ENCODE data around the gene TMEM100. TPM values are rescaled to one million over a fixed set of nuclear protein-coding genes. Genes with fewer than 3 reads are reported as not detected.

TMEM100 gene
- total and polyA plus RNA-seq, 2 donors (not counting 3 experiments of a cell fraction or from before 2014, with no cell fraction given): not detected

- no TSS peak for BruUV-seq (replicated peaks)
- Histone ChIP-seq H3K4me1 (ENCODE audit: control insufficient read depth, extremely low read depth, insufficient read depth, low read length) (no peaks in the 10 kb centered on the region), H3K79me2 (ENCODE audit: control insufficient read depth, insufficient read depth, low read length) (no peaks in the 10 kb centered on the region), H3K4me2 (ENCODE audit: insufficient read depth, low read length) (no peak overlapping the region), H3K27ac (ENCODE audit: insufficient read depth, low read depth, low read length) (no peak overlapping the region), H3K27me3 (ENCODE audit: control insufficient read depth in 2 of 2, insufficient read depth in 2 of 2, low read length in 2 of 2) (no peaks in the 10 kb centered on the region), H3K4me3 (replicated peaks in 1 of 3; ENCODE audit: insufficient read depth in 1 of 3, low read depth in 1 of 3, low read length in 3 of 3) (no peak overlapping the region), H3K9me1 (replicated peaks; ENCODE audit: control insufficient read depth, extremely low read depth, insufficient read depth, low read length) (no peaks in the 10 kb centered on the region), H3K9me3 (replicated peaks; ENCODE audit: control insufficient read depth, insufficient read depth, low read length) (no peaks in the 10 kb centered on the region), H3K9ac (replicated peaks; ENCODE audit: extremely low read depth, insufficient read depth, low read length) (no peak overlapping the region), H4K20me1 (replicated peaks; ENCODE audit: control insufficient read depth, extremely low read depth, insufficient read depth, low read length) (no peaks in the 10 kb centered on the region), H2AFZ (ENCODE audit: low read depth, low read length) (peak overlapping the region; percentile 79), H3K36me3 (ENCODE audit: control insufficient read depth in 2 of 2, extremely low read depth in 1 of 2, insufficient read depth in 2 of 2, low read length in 2 of 2) (no peaks in the 10 kb centered on the region)
- FAIRE-seq: no peak
- DNase-seq (ENCODE audit: low read depth, low spot score): no peak
- dilution Hi-C loops (cut with MboI; ENCODE audit: extremely low pct_ligation_motif_present, low sequenced_read_pairs) (no loop called here), intact Hi-C loops (cut with micrococcal nuclease) (no loop called here)
- TF ChIP-seq, protein P1, sequence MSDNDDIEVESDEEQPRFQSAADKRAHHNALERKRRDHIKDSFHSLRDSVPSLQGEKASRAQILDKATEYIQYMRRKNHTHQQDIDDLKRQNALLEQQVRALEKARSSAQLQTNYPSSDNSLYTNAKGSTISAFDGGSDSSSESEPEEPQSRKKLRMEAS (IDR thresholded peaks at IDR 0.05; ENCODE audit: insufficient read depth, insufficient read length): no peak
- TF ChIP-seq GATA2 (IDR thresholded peaks at IDR 0.05; ENCODE audit: insufficient read depth, insufficient read length, low read depth, low read length): no peak
- TF ChIP-seq, protein P2, sequence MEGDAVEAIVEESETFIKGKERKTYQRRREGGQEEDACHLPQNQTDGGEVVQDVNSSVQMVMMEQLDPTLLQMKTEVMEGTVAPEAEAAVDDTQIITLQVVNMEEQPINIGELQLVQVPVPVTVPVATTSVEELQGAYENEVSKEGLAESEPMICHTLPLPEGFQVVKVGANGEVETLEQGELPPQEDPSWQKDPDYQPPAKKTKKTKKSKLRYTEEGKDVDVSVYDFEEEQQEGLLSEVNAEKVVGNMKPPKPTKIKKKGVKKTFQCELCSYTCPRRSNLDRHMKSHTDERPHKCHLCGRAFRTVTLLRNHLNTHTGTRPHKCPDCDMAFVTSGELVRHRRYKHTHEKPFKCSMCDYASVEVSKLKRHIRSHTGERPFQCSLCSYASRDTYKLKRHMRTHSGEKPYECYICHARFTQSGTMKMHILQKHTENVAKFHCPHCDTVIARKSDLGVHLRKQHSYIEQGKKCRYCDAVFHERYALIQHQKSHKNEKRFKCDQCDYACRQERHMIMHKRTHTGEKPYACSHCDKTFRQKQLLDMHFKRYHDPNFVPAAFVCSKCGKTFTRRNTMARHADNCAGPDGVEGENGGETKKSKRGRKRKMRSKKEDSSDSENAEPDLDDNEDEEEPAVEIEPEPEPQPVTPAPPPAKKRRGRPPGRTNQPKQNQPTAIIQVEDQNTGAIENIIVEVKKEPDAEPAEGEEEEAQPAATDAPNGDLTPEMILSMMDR (IDR thresholded peaks at IDR 0.05; ENCODE audit: extremely low read depth in 1 of 2, insufficient read depth in 1 of 2, low read depth in 1 of 2, low read length in 2 of 2): no peak
- TF ChIP-seq POLR2A (IDR thresholded peaks at IDR 0.05; ENCODE audit: low read depth, low read length): no peak
- TF ChIP-seq MYC (IDR thresholded peaks at IDR 0.05; ENCODE audit: low read depth, low read length): no peak
- no peak for TF ChIP-seq JUN (IDR thresholded peaks at IDR 0.05; ENCODE audit: borderline replicate concordance, insufficient read depth, insufficient read length, low read depth)
- no peak for TF ChIP-seq POLR2AphosphoS5 (IDR thresholded peaks at IDR 0.05; ENCODE audit: insufficient read depth, low read depth, low read length)
- POLR2A ChIA-PET: no interaction called here
- CTCF ChIA-PET: interaction anchor here (0.9 to 4.3 kb wide), 3 partner anchors 9 to 13 kb away, joined by 3 to 45 read pairs (median 7); partner anchors contain the start of gene TMEM100
Measured at GRCh38 chr17:55731586-55732250, 9.1 kb upstream of the TMEM100 start.

Measured in endothelial cell of umbilical vein (primary cell).